Fibroblast of pulmonary artery (primary cell): Measurements from ENCODE around the gene KIAA0232.

Source experiments
- DNase-seq: peaks from one replicate; pipeline ENCODE4 v3.0.0-alpha.2; 2010; ENCODE audit warnings: low read depth
- H3K4me3 ChIP-seq: replicated peaks from 2 replicates; pipeline ENCODE4 v1.5.1; 2011; ENCODE audit warnings: low read depth, mild to moderate bottlenecking, control low read depth, low read length, moderate library complexity
- CTCF ChIP-seq: IDR thresholded peaks from 2 replicates; pipeline ENCODE4 v1.5.1; 2011; ENCODE audit warnings: mild to moderate bottlenecking, control low read depth, low read length, inconsistent platforms; ENCODE audit errors: missing control alignments

KIAA0232 gene

GRCh38 chr4:6776920-6777635 is 5.4 kb upstream of the KIAA0232 start:
- DNase-seq, result no peak
- no peak for TF ChIP-seq CTCF
- no peak overlapping the region for H3K4me3 ChIP-seq

GRCh38 chr4:6777636-6778281 is 4.8 kb upstream of the KIAA0232 start:
- no peak overlapping the region for H3K4me3 ChIP-seq

GRCh38 chr4:6778435-6778834 is 4.1 kb upstream of the KIAA0232 start:
- no peak overlapping the region for H3K4me3 ChIP-seq
- DNase-seq, result no peak
- TF ChIP-seq CTCF, result no peak

More at GRCh38 chr4:6777636-6778281, 4.8 kb upstream of the KIAA0232 start:
- no peak for TF ChIP-seq CTCF
- no peak for DNase-seq

- TF ChIP-seq CTCF, result no peak
- no peak overlapping the region for H3K4me3 ChIP-seq
- peak; percentile 50 for DNase-seq
These were observed 2.6 kb upstream of the KIAA0232 start for GRCh38 chr4:6779667-6780565.

GRCh38 chr4:6781113-6781512 is 1.4 kb upstream of the KIAA0232 start:
- no peak for DNase-seq
- TF ChIP-seq CTCF, result no peak
- no peak overlapping the region for H3K4me3 ChIP-seq

- no peak for DNase-seq
- no peak for TF ChIP-seq CTCF
- no peak overlapping the region for H3K4me3 ChIP-seq
These were observed 966 bp upstream of the KIAA0232 start for GRCh38 chr4:6781561-6781960.
